ENCODE measurements around the gene CDH4. TPM values are rescaled to one million over a fixed set of nuclear protein-coding genes. Genes with fewer than 3 reads are reported as not detected.

Gene CDH4
- total RNA-seq, 1 experiment from 2014 or later, result not detected

DNA sequence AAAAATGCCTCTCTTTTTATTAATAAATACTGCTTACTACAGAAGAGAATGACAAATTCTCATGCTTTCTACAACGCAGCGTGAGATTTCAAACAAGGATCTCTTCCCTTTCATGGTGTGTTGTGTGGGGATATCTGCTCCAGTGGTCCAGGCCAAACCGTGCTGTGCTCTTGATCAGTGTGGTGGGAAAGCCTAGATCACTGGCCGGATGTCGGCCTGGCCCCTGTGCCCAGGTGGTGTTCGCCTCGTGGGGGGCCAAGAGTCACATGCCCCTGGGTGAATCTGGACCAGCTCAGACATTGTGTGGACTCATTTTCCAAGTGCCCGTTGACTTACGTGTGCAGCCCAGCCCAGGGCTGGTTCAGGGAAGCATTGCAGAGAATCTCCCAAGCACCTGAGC, 4.3 kb downstream of the CDH4 start:
- Histone ChIP-seq H3K27ac (ENCODE audit: low read length) (no peak overlapping the region), H3K9me3 (ENCODE audit: control insufficient read depth, insufficient read depth, low read depth, low read length) (no peaks in the 10 kb centered on the region), H3K4me1 (ENCODE audit: control insufficient read depth, insufficient read depth, low read length) (no peaks in the 10 kb centered on the region), H3K36me3 (ENCODE audit: control insufficient read depth, insufficient read depth, low read length) (no peaks in the 10 kb centered on the region), H3K4me3 (ENCODE audit: low read depth in 2 of 2, low read length in 2 of 2) (no peak overlapping the region), H3K27me3 (ENCODE audit: control insufficient read depth, insufficient read depth, low read length) (no peaks in the 10 kb centered on the region; the same call in 1 of the 2 replicates)
- ATAC-seq, result no peak
- no TSS peak for BruUV-seq (replicated peaks)
- ChIA-PET POLR2A (no interaction called here), CTCF (no interaction called here)
- no peak for DNase-seq (ENCODE audit: low read depth, low spot score)
- in situ Hi-C loops (cut with HindIII; ENCODE audit: low pct_unique_long_range_greater_than_20kb, low sequenced_read_pairs) (no loop called here), intact Hi-C loops (cut with micrococcal nuclease; ENCODE audit: unreplicated experiment) (no loop called here)
- TF ChIP-seq TCF7L2 (IDR thresholded peaks at IDR 0.05; ENCODE audit: low read depth, low read length) (no peak), SIN3A (IDR thresholded peaks at IDR 0.05; ENCODE audit: borderline replicate concordance, insufficient read depth, low read depth, low read length) (no peak), POLR2AphosphoS5 (IDR thresholded peaks at IDR 0.05; ENCODE audit: low read depth, low read length) (no peak)
- TF ChIP-seq, protein P1, sequence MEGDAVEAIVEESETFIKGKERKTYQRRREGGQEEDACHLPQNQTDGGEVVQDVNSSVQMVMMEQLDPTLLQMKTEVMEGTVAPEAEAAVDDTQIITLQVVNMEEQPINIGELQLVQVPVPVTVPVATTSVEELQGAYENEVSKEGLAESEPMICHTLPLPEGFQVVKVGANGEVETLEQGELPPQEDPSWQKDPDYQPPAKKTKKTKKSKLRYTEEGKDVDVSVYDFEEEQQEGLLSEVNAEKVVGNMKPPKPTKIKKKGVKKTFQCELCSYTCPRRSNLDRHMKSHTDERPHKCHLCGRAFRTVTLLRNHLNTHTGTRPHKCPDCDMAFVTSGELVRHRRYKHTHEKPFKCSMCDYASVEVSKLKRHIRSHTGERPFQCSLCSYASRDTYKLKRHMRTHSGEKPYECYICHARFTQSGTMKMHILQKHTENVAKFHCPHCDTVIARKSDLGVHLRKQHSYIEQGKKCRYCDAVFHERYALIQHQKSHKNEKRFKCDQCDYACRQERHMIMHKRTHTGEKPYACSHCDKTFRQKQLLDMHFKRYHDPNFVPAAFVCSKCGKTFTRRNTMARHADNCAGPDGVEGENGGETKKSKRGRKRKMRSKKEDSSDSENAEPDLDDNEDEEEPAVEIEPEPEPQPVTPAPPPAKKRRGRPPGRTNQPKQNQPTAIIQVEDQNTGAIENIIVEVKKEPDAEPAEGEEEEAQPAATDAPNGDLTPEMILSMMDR (IDR thresholded peaks at IDR 0.05), result no peak
- TF ChIP-seq, protein P2, sequence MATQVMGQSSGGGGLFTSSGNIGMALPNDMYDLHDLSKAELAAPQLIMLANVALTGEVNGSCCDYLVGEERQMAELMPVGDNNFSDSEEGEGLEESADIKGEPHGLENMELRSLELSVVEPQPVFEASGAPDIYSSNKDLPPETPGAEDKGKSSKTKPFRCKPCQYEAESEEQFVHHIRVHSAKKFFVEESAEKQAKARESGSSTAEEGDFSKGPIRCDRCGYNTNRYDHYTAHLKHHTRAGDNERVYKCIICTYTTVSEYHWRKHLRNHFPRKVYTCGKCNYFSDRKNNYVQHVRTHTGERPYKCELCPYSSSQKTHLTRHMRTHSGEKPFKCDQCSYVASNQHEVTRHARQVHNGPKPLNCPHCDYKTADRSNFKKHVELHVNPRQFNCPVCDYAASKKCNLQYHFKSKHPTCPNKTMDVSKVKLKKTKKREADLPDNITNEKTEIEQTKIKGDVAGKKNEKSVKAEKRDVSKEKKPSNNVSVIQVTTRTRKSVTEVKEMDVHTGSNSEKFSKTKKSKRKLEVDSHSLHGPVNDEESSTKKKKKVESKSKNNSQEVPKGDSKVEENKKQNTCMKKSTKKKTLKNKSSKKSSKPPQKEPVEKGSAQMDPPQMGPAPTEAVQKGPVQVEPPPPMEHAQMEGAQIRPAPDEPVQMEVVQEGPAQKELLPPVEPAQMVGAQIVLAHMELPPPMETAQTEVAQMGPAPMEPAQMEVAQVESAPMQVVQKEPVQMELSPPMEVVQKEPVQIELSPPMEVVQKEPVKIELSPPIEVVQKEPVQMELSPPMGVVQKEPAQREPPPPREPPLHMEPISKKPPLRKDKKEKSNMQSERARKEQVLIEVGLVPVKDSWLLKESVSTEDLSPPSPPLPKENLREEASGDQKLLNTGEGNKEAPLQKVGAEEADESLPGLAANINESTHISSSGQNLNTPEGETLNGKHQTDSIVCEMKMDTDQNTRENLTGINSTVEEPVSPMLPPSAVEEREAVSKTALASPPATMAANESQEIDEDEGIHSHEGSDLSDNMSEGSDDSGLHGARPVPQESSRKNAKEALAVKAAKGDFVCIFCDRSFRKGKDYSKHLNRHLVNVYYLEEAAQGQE (IDR thresholded peaks at IDR 0.05; ENCODE audit: insufficient read depth in 1 of 2, low read depth in 2 of 2, low read length in 1 of 2), result no peak

DNA sequence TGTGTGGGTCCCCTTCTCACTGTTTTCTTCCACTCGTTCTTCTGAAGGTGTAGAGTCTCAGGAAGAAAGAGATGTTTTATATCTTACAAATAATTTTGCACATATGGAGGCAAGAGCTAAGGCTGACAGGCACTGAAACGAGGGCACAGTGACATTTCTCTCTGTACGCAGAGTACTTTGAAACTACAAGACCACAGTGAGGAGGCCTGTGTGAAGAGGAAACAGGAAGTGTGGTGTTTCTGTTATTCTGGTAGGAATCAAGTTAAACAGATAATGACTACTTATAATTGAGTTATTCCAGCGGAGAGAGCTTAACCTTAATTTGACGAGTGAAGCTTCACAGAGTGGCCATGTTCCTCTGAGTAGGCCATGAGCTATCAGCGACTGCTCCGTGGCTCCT, 4.8 kb downstream of the CDH4 start:
- ATAC-seq, result no peak
- no TSS peak for BruUV-seq (replicated peaks)
- Histone ChIP-seq H3K27ac (ENCODE audit: low read length) (no peak overlapping the region), H3K36me3 (ENCODE audit: control insufficient read depth, insufficient read depth, low read length) (no peaks in the 10 kb centered on the region), H3K9me3 (ENCODE audit: control insufficient read depth, insufficient read depth, low read depth, low read length) (no peaks in the 10 kb centered on the region), H3K4me3 (ENCODE audit: low read depth in 2 of 2, low read length in 2 of 2) (no peak overlapping the region), H3K4me1 (ENCODE audit: control insufficient read depth, insufficient read depth, low read length) (no peaks in the 10 kb centered on the region), H3K27me3 (ENCODE audit: control insufficient read depth, insufficient read depth, low read length) (no peaks in the 10 kb centered on the region; the same call in 1 of the 2 replicates)
- DNase-seq (ENCODE audit: low read depth, low spot score), result no peak
- no peak for TF ChIP-seq TCF7L2 (IDR thresholded peaks at IDR 0.05; ENCODE audit: low read depth, low read length)
- no peak for TF ChIP-seq POLR2AphosphoS5 (IDR thresholded peaks at IDR 0.05; ENCODE audit: low read depth, low read length)
- TF ChIP-seq SIN3A (IDR thresholded peaks at IDR 0.05; ENCODE audit: borderline replicate concordance, insufficient read depth, low read depth, low read length), result no peak
- TF ChIP-seq, protein P1 (IDR thresholded peaks at IDR 0.05), result no peak
- TF ChIP-seq, protein P2 (IDR thresholded peaks at IDR 0.05; ENCODE audit: insufficient read depth in 1 of 2, low read depth in 2 of 2, low read length in 1 of 2), result no peak
- intact Hi-C loops (cut with micrococcal nuclease; ENCODE audit: unreplicated experiment) (no loop called here), in situ Hi-C loops (cut with HindIII; ENCODE audit: low pct_unique_long_range_greater_than_20kb, low sequenced_read_pairs) (no loop called here)
- ChIA-PET CTCF (no interaction called here), POLR2A (no interaction called here)
